ENCODE results near the gene PGS1.

Gene PGS1

GRCh38 chr17:78419970-78420815 is 41.7 kb downstream of the PGS1 start:
- TF ChIP-seq Cebpa-rat (IDR thresholded peaks at IDR 0.05), result no peak
- Histone ChIP-seq H4K20me1 (peaks cover 6 to 71% (median 32%) of the 10 kb centered on the region in 11 experiments; a peak in 16 of 22 replicates), H3K27ac (peak overlapping the region; percentile 8 to 95 (median 36); a peak in 14 of 22 replicates), H3K9me3 (replicated peaks in 1 of 11) (no peaks in the 10 kb centered on the region), H3K27me3 (no peaks in the 10 kb centered on the region), H3K4me3 (no peak overlapping the region), H3K4me2 (peak overlapping the region in 9 of 11 experiments; percentile 1 to 91 (median 18); a peak in 7 of 22 replicates), H3K36me3 (peaks cover 69 to 100% (median 90%) of the 10 kb centered on the region in 11 experiments), H3K4me1 (peaks cover 30 to 75% (median 49%) of the 10 kb centered on the region in 10 experiments), H3K9ac (peak overlapping the region in 10 of 11 experiments; percentile 7 to 57 (median 33); a peak in 9 of 22 replicates)

- peak overlapping the region in 4 of 11 experiments; percentile 20 to 51 (median 20); a peak in 3 of 22 replicates for H3K9ac ChIP-seq
- peak overlapping the region in 4 of 11 experiments; percentile 2 to 48 (median 12); a peak in 5 of 22 replicates for H3K27ac ChIP-seq
- H3K9me3 ChIP-seq (replicated peaks in 1 of 11), result no peaks in the 10 kb centered on the region
- no peak for TF ChIP-seq Cebpa-rat (IDR thresholded peaks at IDR 0.05)
- peaks cover 6 to 67% (median 35%) of the 10 kb centered on the region in 11 experiments; a peak in 17 of 22 replicates for H4K20me1 ChIP-seq
- H3K4me2 ChIP-seq, result peak overlapping the region in 3 of 11 experiments; percentile 1 to 42 (median 37); a peak in 4 of 22 replicates
- H3K4me3 ChIP-seq, result no peak overlapping the region
- H3K36me3 ChIP-seq, result peaks cover 71 to 100% (median 91%) of the 10 kb centered on the region in 11 experiments
- peaks cover 21 to 66% (median 40%) of the 10 kb centered on the region in 10 experiments for H3K4me1 ChIP-seq
- H3K27me3 ChIP-seq, result no peaks in the 10 kb centered on the region
Measured at GRCh38 chr17:78421084-78421533, 42.7 kb downstream of the PGS1 start.

DNA sequence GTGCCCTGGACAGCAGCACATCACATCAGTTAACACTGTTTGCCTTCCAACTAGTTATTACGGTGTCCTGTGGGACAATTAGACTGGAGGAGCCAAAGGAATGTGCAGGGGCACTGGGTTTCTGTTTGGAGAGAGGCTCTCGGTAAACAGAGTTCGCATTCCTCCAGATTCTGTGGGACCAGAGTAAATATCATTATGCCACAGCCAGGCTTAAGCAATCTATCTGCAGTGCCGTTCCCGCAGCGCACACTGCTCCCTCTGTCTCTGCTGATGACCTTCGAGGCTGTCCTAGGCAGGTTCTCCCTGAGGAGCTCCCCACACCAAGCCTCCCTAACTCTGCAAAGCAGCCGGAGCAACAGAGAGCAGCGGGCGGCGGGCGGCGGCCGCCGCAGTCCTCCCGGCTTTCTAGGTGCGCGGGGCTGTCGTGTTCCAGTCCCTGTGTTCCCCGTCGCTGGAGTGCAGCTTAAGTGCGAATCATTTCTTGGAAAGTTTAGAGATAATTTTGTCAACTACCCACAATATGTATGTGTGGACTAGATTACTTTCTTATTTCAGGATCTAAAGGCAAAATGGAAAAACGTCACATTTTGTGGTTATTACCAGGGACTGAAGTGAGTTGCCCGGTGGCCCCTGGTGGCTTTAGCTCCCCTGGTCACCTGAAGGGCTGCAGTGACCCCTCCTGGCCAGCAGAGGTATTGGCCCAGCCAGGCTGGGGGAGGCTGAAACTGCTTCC is 43.3 kb downstream of the PGS1 start:
- Histone ChIP-seq H3K27ac (peak overlapping the region in 4 of 11 experiments; percentile 2 to 20 (median 15); a peak in 4 of 22 replicates), H4K20me1 (peaks cover 6 to 68% (median 41%) of the 10 kb centered on the region in 11 experiments; a peak in 17 of 22 replicates), H3K4me2 (peak overlapping the region in 4 of 11 experiments; percentile 1 to 42 (median 26); a peak in 5 of 22 replicates), H3K4me3 (no peak overlapping the region), H3K27me3 (no peaks in the 10 kb centered on the region), H3K36me3 (peaks cover 77 to 100% (median 94%) of the 10 kb centered on the region in 11 experiments), H3K9me3 (replicated peaks in 1 of 11) (no peaks in the 10 kb centered on the region), H3K9ac (peak overlapping the region in 3 of 11 experiments; percentile 20 to 21 (median 20); a peak in 2 of 22 replicates), H3K4me1 (peaks cover 15 to 60% (median 34%) of the 10 kb centered on the region in 10 experiments)
- TF ChIP-seq Cebpa-rat (IDR thresholded peaks at IDR 0.05), result no peak

- no peak for TF ChIP-seq Cebpa-rat (IDR thresholded peaks at IDR 0.05)
- no peaks in the 10 kb centered on the region for H3K9me3 ChIP-seq (replicated peaks in 1 of 11)
- H3K27me3 ChIP-seq, result no peaks in the 10 kb centered on the region
- H3K4me2 ChIP-seq, result 0 out of 22 replicates have a peak overlapping the region, but pooled peaks of 1 of the 11 experiments have one; percentile 7
- peaks cover 9 to 54% (median 28%) of the 10 kb centered on the region in 10 experiments for H3K4me1 ChIP-seq
- no peak overlapping the region for H3K4me3 ChIP-seq
- no peak overlapping the region for H3K27ac ChIP-seq
- H4K20me1 ChIP-seq, result peaks cover 6 to 73% (median 42%) of the 10 kb centered on the region in 11 experiments; a peak in 17 of 22 replicates
- no peak overlapping the region for H3K9ac ChIP-seq
- H3K36me3 ChIP-seq, result peaks cover 82 to 100% (median 97%) of the 10 kb centered on the region in 11 experiments
Measured at GRCh38 chr17:78422267-78422605, 43.8 kb downstream of the PGS1 start.

- Histone ChIP-seq H3K27me3 (no peaks in the 10 kb centered on the region), H3K27ac (no peak overlapping the region), H4K20me1 (peaks cover 6 to 81% (median 43%) of the 10 kb centered on the region in 11 experiments; a peak in 17 of 22 replicates), H3K9me3 (replicated peaks in 1 of 11) (no peaks in the 10 kb centered on the region), H3K9ac (no peak overlapping the region), H3K4me3 (no peak overlapping the region), H3K4me1 (peaks cover 7 to 46% (median 22%) of the 10 kb centered on the region in 10 experiments; a peak in 16 of 20 replicates), H3K4me2 (no peak overlapping the region), H3K36me3 (peaks cover 87 to 100% (median 97%) of the 10 kb centered on the region in 11 experiments)
- TF ChIP-seq Cebpa-rat (IDR thresholded peaks at IDR 0.05), result peak in 3 of 11 experiments; percentile 18 to 54 (median 26); a peak in 3 of 22 replicates
Measured at GRCh38 chr17:78422872-78423588, 44.6 kb downstream of the PGS1 start.

- Histone ChIP-seq H3K36me3 (peaks cover 89 to 100% (median 97%) of the 10 kb centered on the region in 11 experiments), H3K27ac (no peak overlapping the region), H3K27me3 (no peaks in the 10 kb centered on the region), H3K4me3 (no peak overlapping the region), H3K4me1 (peaks cover 7 to 35% (median 20%) of the 10 kb centered on the region in 10 experiments; a peak in 16 of 20 replicates), H3K4me2 (no peak overlapping the region), H4K20me1 (peaks cover 6 to 92% (median 51%) of the 10 kb centered on the region in 11 experiments; a peak in 17 of 22 replicates), H3K9me3 (replicated peaks in 1 of 11) (no peaks in the 10 kb centered on the region), H3K9ac (no peak overlapping the region)
- no peak for TF ChIP-seq Cebpa-rat (IDR thresholded peaks at IDR 0.05)
Measured at GRCh38 chr17:78423961-78424675, 45.7 kb downstream of the PGS1 start.

DNA sequence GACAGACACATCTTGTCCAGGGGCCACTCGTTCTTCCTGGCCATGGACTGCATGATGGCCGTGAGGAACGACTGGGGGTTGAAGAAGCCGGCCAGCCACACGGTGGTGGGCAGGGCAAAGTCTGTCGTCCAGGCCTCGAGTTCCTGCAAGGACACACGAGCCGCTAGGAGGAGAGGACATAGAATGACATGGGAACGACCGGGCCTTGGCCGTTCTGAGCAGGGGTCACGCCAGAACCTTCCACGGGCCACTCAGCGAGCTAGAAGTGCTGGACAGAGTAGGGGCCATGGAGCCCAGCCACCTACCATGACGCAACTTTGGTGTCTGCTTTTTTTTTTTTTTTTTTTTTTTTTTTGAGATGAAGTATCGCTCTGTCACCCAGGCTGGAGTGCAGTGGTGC is 47.0 kb downstream of the PGS1 start:
- no peak for TF ChIP-seq Cebpa-rat (IDR thresholded peaks at IDR 0.05)
- no peak overlapping the region for H3K9ac ChIP-seq
- H3K27me3 ChIP-seq, result no peaks in the 10 kb centered on the region
- no peak overlapping the region for H3K4me3 ChIP-seq
- H4K20me1 ChIP-seq, result peaks cover 6 to 96% (median 52%) of the 10 kb centered on the region in 11 experiments; a peak in 17 of 22 replicates
- H3K9me3 ChIP-seq (replicated peaks in 1 of 11), result no peaks in the 10 kb centered on the region
- peaks cover 87 to 100% (median 95%) of the 10 kb centered on the region in 11 experiments for H3K36me3 ChIP-seq
- H3K27ac ChIP-seq, result no peak overlapping the region
- H3K4me1 ChIP-seq, result peaks cover 3 to 30% (median 11%) of the 10 kb centered on the region in 10 experiments; a peak in 16 of 20 replicates
- H3K4me2 ChIP-seq, result no peak overlapping the region

Measured in BLaER1 treated with 17β-estradiol and CSF1 and Interleukin-3, amounts not matched to agents 10 nM and 100 nM (cell line).